GM23338 (cell line): Measurements from ENCODE around the gene SLC17A1. TPM values are rescaled to one million over a fixed set of nuclear protein-coding genes. Genes with fewer than 3 reads are reported as not detected.

Experiments used
- ATAC-seq: fragments of 200-7000 bp; cut with Tn5 transposase; 3 replicates; pipeline ENCODE4 v1.9.1; 2020
- DNase-seq: peaks from one replicate; pipeline ENCODE4 v3.0.0-alpha.2; 2015; ENCODE audit warnings: low spot score
- H2AFZ ChIP-seq: fragments of 200-600 bp; sonication (generic); 2 replicates; pipeline ENCODE4 v1.8.0; 2016; ENCODE audit warnings: antibody characterized with exemption, mild to moderate bottlenecking, moderate library complexity
- H3F3A ChIP-seq: fragments of 200-600 bp; sonication (generic); replicated peaks from 2 replicates; pipeline ENCODE4 v1.8.0; 2017; ENCODE audit warnings: antibody characterized with exemption, mixed run types, low read depth
- H3K27ac ChIP-seq: fragments of 200-600 bp; sonication (generic); 2 replicates; pipeline ENCODE4 v1.6.1; 2016; ENCODE audit warnings: low read depth
- H3K27me3 ChIP-seq: fragments of 200-600 bp; sonication (generic); 2 replicates; pipeline ENCODE4 v1.8.0; 2016; ENCODE audit warnings: mild to moderate bottlenecking, mixed run types, moderate library complexity; ENCODE audit not compliant: insufficient read depth
- H3K36me3 ChIP-seq: fragments of 200-600 bp; sonication (generic); 2 replicates; pipeline ENCODE4 v1.8.0; 2016; ENCODE audit warnings: mild to moderate bottlenecking; ENCODE audit not compliant: insufficient read depth
- H3K4me1 ChIP-seq: fragments of 200-600 bp; sonication (generic); 2 replicates; pipeline ENCODE4 v1.8.0; 2016; ENCODE audit warnings: mild to moderate bottlenecking, moderate library complexity; ENCODE audit not compliant: insufficient read depth
- H3K4me2 ChIP-seq: fragments of 200-600 bp; sonication (generic); 2 replicates; pipeline ENCODE4 v1.7.1; 2017; ENCODE audit warnings: mixed run types
- H3K4me3 ChIP-seq: fragments of 200-600 bp; sonication (generic); 2 replicates; pipeline ENCODE4 v1.6.1; 2016; ENCODE audit warnings: mixed run types
- H3K79me2 ChIP-seq: fragments of 200-600 bp; sonication (generic); replicated peaks from 2 replicates; pipeline ENCODE4 v1.8.0; 2017; ENCODE audit warnings: mild to moderate bottlenecking; ENCODE audit not compliant: insufficient read depth
- H3K9me2 ChIP-seq: fragments of 200-600 bp; sonication (generic); 2 replicates; pipeline ENCODE4 v1.8.0; 2017; ENCODE audit not compliant: insufficient read depth
- H4K20me1 ChIP-seq: fragments of 200-600 bp; sonication (generic); replicated peaks from 2 replicates; pipeline ENCODE4 v1.8.0; 2017; ENCODE audit warnings: mild to moderate bottlenecking; ENCODE audit not compliant: insufficient read depth
- H3K27ac Mint-ChIP-seq: 2 replicates; pipeline ENCODE4 v1.8.0; 2020; ENCODE audit warnings: inconsistent platforms, mild to moderate bottlenecking, moderate library complexity, mixed read lengths
- H3K27me3 Mint-ChIP-seq: 3 replicates; pipeline ENCODE4 v1.8.0; 2022; ENCODE audit warnings: low read depth, mild to moderate bottlenecking, moderate library complexity, mixed read lengths, inconsistent platforms; ENCODE audit not compliant: insufficient read depth, poor library complexity
- H3K36me3 Mint-ChIP-seq: 3 replicates; pipeline ENCODE4 v1.8.0; 2021; ENCODE audit warnings: low read depth, mild to moderate bottlenecking, inconsistent platforms, moderate library complexity, mixed read lengths
- H3K4me1 Mint-ChIP-seq: 3 replicates; pipeline ENCODE4 v1.8.0; 2020; ENCODE audit warnings: mild to moderate bottlenecking, inconsistent platforms, mixed read lengths
- H3K4me3 Mint-ChIP-seq: 3 replicates; pipeline ENCODE4 v1.8.0; 2021; ENCODE audit warnings: moderate library complexity, mild to moderate bottlenecking, inconsistent platforms, mixed read lengths
- H3K9me3 Mint-ChIP-seq: 3 replicates; pipeline ENCODE4 v1.8.0; 2020; ENCODE audit warnings: moderate library complexity, mild to moderate bottlenecking, inconsistent platforms, mixed read lengths
- CREB1 ChIP-seq: fragments of 250-450 bp; sonication (Bioruptor Pico); IDR thresholded peaks from 2 replicates; pipeline ENCODE4 v1.5.0; 2020; ENCODE audit warnings: low read depth, mild to moderate bottlenecking, moderate library complexity
- CTCF ChIP-seq, 2 experiments: fragments of 200-600 bp in 1 of 2; sonication (generic) in 1 of 2; conservative IDR thresholded peaks; 2 replicates each; pipeline versions ENCODE4 v1.5.1 to v1.6.1; 2016 to 2017; ENCODE audit warnings: antibody characterized with exemption in 2 of 2, low read depth in 2 of 2, mild to moderate bottlenecking in 2 of 2, moderate library complexity in 1 of 2
- JUNB ChIP-seq: IDR thresholded peaks from one replicate; pipeline ENCODE4 v1.6.1; 2016; ENCODE audit warnings: antibody characterized with exemption; ENCODE audit not compliant: unreplicated experiment
- NANOG ChIP-seq: IDR thresholded peaks from 2 replicates; pipeline ENCODE4 v1.6.1; 2016; ENCODE audit warnings: antibody characterized with exemption, borderline replicate concordance
- POLR2AphosphoS5 ChIP-seq: IDR thresholded peaks from 2 replicates; pipeline ENCODE4 v1.6.1; 2016; ENCODE audit warnings: antibody characterized with exemption, low read depth
- STAT1 ChIP-seq: IDR thresholded peaks from one replicate; pipeline ENCODE4 v1.6.1; 2016; ENCODE audit warnings: antibody characterized with exemption; ENCODE audit not compliant: unreplicated experiment
- ZNF114 ChIP-seq: fragments of 250-450 bp; sonication (Bioruptor Pico); IDR thresholded peaks from 2 replicates; pipeline ENCODE4 v1.5.0; 2020; ENCODE audit warnings: mild to moderate bottlenecking, moderate library complexity
- ZNF331 ChIP-seq: fragments of 250-450 bp; sonication (Bioruptor Pico); IDR thresholded peaks from 2 replicates; pipeline ENCODE4 v1.5.0; 2020; ENCODE audit warnings: low read depth, mild to moderate bottlenecking, moderate library complexity
- ZNF462 ChIP-seq: fragments of 250-450 bp; sonication (Bioruptor Pico); IDR thresholded peaks from 2 replicates; pipeline ENCODE4 v1.5.0; 2020; ENCODE audit warnings: mild to moderate bottlenecking, moderate library complexity
- polyA plus RNA-seq: library from polyadenylated mRNA; unstranded; fragments of >200 nt; fragmentation: Nextera tagmentation; extraction: Ambion mirVana; gene quantifications from 2 replicates; pipeline ENCODE4 v1.2.1, GENCODE V29; 2016
- total RNA-seq: library from RNA; depleted of rRNA; stranded (reverse); fragments of >200 nt; shearing (Covaris generic); gene quantifications from 2 replicates; pipeline ENCODE4 v1.2.3, GENCODE V29; 2014

The SLC17A1 gene
- total and polyA plus RNA-seq, 2 experiments from 2014 or later = not detected

- TF ChIP-seq ZNF462 (CRISPR knock-in tag) (no peak), CTCF (conservative IDR thresholded peaks at IDR 0.05; ENCODE audit: low read depth in 2 of 2) (no peak), NANOG (no peak), ZNF331 (CRISPR knock-in tag) (no peak), CREB1 (CRISPR knock-in tag) (no peak), JUNB (no peak), STAT1 (no peak)
Measured at GRCh38 chr6:25792016-25792415, 39.8 kb downstream of the SLC17A1 start (continued).

GRCh38 chr6:25789475-25789874 is 42.4 kb downstream of the SLC17A1 start:
- Mint-ChIP-seq H3K4me1 (no peaks in the 10 kb centered on the region), H3K9me3 (no peaks in the 10 kb centered on the region), H3K36me3 (no peaks in the 10 kb centered on the region), H3K4me3 (no peak overlapping the region), H3K27me3 (no peaks in the 10 kb centered on the region), H3K27ac (no peak overlapping the region)
- H4K20me1 ChIP-seq = no peaks in the 10 kb centered on the region
- no peaks in the 10 kb centered on the region for H3K9me2 ChIP-seq
- no peaks in the 10 kb centered on the region for H3K27me3 ChIP-seq
- ATAC-seq (no peak), DNase-seq (no peak)
- no peaks in the 10 kb centered on the region for H3K4me1 ChIP-seq
- H3F3A ChIP-seq = no peaks in the 10 kb centered on the region
- H3K4me2 ChIP-seq = no peak overlapping the region
- no peak overlapping the region for H3K27ac ChIP-seq
- H2AFZ ChIP-seq = no peak overlapping the region
- H3K36me3 ChIP-seq = no peaks in the 10 kb centered on the region
- no peak overlapping the region for H3K4me3 ChIP-seq
- no peaks in the 10 kb centered on the region for H3K79me2 ChIP-seq
- TF ChIP-seq POLR2AphosphoS5 (no peak), ZNF462 (CRISPR knock-in tag) (no peak), ZNF114 (CRISPR knock-in tag) (no peak)
